NOMO-1 treated with dmso at 0.1 percent for 144 hours (cell line): ENCODE measurements around the gene PNMA1.

ENCODE experiments used
- DNase-seq: peaks from one replicate; lab custom pipeline; 2025; ENCODE audit not compliant: unreplicated experiment; lab: John Stamatoyannopoulos, UW

PNMA1 gene

DNA sequence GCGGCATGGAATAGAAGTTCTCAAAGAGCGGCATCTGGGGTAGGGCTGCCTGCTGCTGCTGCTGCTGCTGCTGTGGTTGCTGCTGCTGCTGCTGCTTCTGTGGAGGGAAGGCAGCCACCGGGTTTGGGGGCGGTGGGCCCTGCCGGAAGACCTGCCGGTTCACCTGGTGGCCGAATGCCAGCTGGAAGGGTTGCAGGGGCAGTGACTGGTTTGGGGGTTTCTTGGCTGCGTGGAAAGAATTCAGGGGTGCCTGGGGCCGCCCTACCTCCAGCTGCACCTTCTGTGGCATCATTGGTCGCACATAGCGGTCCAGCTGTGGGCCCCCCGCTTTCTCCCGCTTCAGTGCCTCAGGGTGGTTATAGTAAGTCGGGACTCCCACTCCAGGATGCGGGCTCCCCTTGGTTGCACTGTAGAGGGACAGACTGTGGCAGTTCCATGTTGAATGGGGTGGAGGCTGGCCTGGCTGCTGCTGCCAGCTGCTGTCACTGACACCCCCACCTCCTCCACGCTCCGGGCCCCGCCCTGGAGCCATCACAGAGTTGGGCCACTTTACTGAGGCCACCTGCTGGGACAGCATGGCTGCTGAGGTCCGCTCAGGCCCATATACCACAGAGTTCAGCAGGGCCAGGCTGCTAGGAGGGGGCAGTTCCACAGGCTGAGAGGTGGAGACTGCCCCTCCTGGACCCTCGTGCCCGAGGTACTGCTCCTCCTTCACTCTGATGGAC is 25.2 kb upstream of the PNMA1 start:
- DNase-seq: no peak

DNA sequence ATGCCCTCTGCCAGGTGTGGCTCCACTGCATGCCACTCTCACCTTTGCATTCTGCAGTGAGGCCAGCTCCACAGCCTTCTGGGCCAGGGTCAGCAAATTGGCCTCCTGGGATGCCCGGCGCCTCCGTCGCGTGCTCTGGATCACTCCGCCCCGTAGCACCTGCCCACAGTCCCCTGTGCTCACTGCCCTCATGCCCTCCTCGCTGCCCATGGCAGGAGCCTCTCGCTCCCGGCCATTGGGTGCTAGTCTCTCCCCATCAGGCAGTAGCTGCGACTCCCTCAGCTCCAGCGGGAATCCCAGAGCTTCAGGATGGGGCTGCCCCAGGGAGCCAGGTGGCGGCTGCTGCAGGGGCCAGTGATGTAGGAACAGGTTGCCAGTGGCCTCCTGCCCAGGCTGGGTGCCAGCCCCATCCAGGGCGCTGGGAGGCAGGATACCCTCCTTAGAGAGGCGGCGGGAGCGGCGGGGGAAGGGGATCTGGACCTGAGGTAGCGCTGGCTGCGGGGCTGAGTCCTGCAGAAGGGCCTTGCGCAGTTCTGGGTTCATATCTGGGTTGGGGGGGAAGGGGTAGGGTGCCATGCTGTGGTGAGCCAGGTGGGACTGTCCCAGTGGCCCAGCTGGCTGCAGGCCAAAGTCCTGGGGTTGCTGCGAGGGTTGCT is 24.5 kb upstream of the PNMA1 start:
- no peak for DNase-seq

DNA sequence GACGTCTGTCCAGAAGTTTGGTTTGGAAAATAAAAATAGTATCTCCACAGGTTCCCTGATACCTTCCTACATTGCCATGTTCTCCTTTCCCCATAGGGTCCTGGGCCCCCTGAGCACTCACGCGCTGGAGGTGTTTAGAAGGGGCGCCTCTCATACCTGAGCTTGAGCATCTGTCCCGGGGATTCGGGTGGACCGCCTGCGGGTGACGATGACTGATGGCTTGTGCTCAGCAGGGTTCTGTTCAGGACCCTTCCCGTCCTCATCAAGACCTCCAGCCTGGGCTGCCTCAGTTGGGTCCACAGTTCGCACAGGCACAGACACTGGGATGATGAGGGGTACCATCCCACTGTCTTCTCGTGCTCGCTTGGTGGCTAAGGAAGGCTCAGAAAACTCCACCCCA is 22.7 kb upstream of the PNMA1 start:
- DNase-seq: no peak

DNA sequence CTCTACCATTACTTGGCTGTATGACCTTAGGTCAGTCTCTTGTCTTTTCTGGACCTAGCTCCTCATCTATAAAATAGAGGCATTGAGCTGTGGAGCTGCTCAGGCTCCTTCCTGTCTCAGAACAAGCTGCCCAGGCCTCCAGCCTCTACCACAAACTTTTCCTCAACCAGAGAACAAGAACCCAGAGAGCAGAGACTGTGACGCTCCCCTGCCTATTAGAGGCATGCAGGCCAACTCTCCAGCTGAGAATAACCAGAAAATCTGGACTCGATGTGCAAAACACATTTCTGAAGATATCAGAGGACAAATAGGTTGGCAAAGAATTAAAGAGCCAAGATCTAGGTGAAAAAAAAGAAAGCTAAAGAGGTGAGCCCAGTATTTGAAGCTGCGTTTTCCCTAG is 17.8 kb upstream of the PNMA1 start:
- DNase-seq: no peak

DNA sequence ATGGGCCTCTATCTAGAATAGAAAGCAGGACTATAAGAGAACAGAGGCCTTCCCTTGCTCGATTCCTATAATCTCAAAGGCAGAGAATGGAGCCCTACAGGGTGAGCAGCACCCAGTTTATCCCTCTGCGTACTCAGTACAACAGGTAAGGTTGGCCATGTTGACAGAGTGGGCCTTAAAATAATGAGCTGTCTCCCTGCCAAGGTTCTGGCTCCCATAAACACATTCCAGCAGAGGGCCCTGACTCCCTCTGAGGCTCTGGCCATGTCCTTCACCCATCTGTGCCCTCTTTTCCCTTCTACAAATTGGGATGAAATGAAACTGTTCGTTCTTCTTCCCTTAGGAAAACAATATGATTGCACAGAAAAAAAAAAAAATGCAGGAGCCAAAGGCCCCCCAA is 16.9 kb upstream of the PNMA1 start:
- DNase-seq: no peak

DNA sequence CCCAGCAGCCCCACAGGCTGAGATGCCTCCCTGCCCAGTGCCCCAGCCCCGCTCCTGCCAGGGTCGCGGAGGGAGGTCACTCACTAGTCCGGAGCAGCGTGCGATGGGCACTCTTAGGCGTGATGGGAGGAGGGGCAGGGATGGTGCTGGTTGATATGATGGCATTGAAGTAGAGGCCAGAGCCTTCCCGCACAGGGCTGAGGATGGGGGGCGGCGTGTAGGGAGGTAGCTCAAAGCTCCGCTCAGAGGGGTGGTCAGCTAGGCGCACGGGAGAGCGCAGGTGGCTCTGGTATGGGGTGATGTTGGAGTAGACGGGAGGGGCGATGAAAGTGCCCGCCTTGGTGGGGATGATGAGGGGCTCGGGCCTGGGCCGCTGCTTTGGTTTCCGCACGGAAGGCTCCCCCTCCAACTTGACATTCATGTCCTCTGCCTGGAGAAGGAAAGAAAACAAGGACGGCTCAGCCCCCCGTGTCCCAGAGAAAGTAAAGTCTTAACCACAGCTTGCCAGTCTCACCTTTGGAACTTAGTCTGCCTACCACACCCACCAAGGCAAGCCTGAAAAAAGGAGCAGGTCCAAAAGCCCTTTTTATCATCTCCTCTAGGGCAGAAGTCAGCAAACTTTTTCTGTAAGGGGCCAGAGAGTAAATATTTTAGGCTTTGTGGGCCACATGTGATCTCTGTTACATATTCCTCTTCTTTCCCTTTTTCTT is 15.5 kb upstream of the PNMA1 start:
- no peak for DNase-seq

DNA sequence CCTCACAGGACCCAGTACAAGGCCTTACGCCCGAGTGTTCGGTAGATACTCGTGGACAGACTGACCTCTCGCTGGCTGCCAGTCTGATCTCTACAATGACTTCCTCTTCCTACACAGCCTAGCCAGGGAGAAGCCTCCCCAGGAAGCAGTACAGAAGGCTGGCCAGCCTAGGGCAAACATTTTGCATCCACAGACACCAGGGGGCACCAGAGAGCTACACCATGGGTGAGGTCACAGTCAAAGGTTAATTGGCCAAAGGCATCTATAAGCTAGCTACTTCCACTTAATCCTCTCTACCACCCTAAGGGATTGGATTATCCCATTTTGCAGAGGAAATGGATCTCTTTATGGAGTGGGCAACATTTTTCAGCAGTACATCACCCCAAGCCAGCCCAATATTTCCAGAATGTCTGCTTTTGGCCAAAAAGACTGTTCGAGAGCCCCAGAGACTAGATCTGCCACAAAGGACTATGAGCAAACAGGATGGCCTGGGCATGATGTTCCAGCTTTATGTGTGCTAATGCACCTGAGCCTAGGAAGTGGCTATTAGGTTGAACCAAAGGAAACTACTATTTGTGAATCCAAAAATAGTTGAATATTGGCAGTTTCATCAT is 14.6 kb upstream of the PNMA1 start:
- DNase-seq: peak; percentile 87

DNA sequence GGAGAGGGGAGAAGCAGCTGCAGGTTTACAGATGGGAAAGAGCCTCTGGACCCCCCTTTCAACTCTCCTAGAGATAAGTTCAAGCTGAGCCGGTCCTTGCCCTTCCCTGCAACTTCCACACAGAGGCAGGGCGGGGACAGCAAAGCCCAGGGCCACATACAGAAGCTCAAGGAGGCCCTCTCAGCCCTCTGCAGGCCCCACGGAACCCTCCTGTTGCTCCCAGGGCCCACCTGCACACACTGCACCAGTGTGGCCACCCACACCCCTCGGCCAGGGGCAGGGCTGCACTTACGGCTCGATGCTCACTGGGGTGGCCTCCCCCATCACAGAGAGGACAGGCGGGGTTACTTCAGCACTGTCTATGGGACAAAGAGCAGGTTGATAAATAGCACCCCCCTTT is 13.0 kb upstream of the PNMA1 start:
- no peak for DNase-seq

DNA sequence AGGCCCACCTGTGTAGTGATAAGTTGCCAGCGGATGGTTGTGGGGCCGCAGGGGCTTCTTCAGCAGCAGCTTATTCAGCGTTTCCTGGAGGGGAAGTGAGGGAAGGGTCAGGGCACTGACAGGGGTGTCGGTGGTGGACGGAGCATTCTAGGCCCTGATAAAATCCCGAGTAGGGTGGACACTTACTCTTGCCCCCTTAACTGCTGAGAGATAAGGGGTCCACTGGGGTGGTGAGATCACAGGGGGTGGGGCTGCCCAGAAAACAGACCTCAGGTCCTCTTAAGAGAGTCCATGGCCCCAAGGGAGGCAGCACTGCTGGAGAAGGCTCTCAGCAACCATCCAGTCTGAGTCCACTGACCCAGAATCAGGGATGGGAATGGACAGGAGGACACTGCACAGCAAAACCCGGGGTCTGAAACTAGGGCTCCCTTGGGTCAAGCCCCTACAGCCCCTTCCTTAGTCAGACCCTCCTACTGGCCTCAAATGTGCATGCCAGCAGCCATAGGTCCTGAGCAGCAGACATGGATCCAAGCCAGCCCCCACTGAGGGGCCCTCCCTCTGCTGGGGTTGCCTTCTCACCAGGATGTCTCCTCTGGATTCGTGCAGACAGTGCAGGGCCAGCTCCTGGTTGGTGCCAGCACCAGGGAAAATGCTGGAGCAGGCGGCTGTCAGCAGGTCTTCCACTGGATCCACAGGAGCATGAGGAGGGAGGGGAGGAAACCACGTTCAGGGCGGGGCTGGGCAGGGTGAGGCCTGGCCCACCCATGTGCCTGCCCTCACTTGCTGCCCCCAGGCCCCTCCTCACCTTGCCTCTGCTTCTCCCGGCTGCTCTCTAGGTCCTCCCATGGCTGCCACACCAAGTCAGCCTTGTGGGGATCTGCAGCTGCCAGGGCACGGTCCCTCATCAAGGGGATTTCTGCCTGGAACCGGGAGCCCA is 12.1 kb upstream of the PNMA1 start:
- no peak for DNase-seq

DNA sequence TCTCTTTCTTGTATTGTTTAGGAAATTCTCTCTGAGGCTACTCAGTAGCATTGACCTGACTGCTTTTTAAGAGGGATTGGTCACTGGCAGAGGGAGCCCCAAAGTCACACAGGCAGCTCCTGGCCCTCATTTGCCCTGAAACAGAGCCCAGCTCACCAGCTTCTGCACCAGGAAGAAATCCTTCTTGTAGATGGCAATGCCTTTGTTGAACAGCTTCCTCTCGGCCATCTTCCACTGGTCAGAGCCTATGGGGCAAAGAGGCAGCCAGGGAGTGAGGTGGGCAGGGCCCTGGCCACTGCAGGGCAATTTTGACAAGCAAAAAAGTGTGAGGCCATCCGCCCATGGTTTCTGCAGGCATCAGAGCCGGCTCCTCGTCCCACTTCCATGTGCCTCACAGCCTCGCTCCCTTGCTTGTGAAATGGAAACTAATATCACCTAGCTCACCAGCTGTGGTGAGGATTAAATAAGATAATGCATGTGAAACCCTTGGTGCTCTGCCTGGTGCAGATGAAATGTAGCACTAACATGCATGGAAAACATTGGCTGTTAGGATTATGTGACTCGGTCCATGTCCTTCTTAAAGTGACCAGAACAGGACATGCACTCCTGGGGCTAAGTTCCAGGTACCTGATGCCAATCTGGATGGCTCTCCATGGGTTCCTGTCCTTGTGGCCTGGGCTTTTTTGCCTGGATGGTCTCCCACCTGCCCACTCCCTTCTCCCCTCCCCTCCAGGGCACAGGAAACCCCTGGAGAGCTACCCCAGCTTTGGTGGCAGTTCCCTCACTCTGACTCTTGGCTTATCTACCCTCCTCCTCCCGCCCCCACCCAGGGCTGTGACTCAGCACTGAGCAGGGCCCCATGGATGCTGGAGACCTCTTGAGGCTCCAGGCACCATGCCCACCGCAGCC is 11.2 kb upstream of the PNMA1 start:
- DNase-seq: no peak

DNA sequence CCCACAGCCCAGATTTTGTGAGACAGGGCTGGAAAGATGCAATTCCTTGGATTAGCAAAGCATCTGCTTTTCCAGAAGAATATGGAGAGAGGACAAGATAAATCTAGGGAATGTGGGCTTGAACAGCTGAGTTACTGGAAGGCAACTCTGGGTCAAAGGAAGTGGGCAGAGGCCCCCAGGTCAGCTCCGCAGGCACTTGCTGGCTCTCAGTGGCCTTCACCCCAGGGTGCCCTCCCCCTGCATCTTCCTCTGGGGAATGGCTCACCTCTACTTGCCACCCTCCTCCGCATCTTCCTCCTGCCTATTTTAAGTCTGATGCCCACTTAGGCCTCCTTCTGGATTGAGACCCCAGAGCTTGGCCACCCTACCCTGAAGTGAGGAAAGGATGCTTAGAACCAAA is 10.5 kb upstream of the PNMA1 start:
- DNase-seq: no peak

DNA sequence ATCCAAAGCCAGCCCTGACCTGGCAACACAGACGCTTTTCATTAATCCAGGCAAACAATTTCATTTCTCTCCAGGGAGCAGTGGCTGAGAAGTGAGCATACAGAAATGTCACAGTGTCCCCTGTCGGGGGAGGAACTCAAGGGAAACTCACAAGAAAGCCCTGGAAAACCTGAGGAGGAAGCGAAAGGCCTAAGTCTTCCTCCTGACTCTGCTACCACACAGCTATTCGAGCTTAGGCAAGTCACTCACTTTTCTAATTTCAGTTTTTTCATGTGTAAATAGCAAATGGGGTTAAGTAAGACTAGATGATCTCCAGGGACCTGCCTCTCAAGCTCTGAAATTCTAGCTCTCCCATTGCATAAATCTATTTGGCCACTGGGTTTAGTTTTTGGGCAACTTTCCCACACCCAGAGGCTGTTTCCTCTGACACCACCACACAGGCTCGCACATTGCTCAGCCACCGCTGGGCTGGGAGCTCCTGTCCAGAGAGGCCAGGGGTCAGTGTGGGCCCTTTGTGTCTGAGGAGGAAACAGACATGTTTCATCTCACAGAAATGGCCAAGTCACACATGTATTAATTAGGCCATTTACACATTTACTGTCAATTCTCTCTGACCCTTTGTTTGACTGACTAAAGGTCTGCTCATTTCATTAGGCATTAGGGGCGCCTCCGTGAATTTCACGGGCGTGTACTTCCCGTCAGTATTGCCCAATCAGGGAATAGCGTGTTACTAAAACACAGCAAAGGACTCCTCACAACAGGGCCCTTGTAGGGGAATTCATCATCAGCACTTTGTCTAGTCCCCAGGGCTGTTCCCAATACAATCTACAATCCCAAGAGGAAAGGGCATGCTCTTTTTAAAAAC is 9.8 kb upstream of the PNMA1 start:
- no peak for DNase-seq

DNA sequence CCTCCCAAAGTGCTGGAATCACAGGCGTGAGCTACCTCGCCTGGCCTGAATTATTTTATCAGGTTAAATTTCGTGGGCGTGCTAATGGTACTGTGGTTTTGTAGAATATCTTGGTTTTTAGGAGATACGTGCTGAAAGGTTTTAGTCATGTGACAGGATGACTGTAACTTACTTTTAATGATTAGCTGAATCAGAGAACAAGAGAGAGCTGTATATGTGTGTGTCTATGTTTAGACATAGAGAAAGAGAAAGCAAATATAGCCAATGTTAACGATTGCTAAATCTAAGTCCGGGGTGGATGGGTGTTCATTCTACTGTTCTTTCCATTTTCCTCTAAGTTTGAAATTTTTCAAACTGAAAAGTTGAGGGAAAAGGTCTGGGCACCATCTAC is 9.2 kb upstream of the PNMA1 start:
- no peak for DNase-seq

DNA sequence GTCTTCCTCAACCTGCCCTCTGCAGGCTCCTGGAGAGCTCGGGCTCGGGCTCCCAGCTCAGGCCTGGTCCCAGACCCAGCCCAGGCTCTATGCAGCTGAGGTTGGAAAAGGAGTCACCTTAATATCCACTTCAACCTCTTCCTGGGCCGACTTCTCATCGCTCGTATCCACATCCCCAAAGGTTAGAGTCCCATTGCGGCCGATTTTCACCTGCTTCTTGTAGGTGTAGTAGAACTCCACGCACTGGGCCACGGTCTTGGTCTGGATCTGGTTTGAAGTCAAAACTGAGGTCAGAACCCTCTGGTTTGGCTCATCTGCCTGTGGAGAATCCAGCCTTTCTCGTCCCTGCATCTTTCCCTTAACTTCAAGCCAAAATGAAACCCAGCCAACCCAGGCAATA is 8.4 kb upstream of the PNMA1 start:
- no peak for DNase-seq

DNA sequence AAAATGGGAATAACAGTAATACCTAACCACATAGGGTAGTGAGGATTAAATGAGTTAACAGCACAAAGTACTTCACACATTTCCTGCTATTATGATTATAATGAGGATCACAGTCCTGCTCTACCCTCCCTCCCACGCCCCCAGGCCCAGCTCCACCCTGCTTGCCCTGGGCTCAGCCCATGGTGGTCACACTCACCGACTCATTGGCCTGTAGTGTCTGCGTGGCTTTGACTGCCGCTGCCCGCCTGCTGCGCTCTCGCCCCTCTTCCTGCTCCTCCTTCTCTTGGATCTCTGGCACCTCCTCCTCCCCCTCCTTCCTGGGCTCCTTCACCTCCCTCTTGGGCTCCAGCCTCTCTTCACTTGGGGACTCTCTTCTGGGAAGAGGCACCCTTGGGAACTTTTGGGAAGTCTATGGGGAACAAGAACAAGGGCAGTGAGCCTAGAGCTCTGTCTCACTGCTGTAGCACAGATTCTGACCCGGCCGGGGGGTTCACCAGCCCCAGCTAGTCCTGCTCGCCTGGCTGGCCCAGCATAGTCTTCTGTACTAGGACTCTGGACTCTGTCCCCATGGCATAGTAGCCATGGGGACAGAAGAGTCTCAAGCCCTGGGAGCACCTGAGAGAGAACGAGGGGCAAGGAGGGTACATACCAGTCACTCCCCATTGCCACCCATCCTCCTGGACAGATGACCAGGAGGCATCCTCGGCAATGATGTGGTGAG is 7.1 kb upstream of the PNMA1 start:
- no peak for DNase-seq

DNA sequence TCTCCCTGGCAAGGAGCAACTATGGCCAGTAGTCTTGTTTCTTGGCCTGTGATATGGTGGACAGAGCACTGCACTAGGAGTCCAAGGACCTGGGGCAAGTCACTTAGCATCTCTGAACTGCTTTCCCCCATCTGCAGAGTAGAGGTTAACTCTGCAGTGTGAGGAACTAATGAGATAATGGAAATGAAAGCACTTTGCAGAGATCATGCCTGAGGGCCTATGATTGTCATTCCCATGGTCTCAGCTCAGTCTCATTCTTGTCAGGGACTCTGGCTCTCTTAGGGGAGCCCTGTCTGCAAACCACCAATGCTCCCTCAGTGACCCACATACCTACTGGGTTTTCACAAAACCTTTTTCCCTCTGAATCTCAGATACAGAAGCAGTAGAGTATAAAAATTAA is 6.5 kb upstream of the PNMA1 start:
- no peak for DNase-seq

DNA sequence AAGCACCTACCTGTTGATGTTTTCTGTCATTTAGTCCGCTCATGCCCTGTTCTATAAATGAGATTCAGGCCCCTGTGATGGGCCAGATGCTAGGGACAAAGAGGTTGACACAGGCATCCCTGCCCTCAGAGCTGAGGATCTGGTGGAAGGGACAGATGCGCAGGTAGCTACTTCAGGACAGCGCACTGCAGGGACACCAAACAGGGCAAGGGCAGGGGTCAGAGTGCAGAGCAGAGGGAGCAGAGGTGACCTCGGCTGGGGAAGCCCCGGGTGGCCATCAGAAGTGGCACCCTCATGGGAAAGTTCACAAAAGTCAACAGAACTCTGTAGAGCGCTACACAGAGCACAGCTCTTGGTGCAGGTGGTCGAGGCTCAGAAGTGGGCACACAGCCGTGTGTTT is 5.6 kb upstream of the PNMA1 start:
- DNase-seq: no peak

DNA sequence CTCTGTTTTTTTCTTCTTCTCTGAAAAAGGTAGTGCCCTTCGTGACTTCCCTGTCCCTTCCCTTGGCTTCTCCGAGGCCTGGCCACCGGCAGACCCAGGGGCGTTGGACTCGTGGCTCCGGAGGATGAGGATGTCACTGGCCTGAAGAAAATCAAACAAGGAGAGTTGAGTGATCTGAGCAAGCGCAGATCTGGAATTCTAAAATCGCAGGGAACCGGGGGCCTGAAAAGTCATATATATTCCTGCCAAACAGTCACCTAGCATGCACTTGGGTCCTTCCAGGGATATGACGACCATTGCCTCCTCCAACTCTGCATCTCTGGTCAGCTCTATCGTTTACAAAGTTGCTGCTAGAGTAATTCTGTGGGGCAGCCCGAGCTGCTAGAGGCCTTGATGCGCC is 5.2 kb upstream of the PNMA1 start:
- DNase-seq: no peak
